Mesendoderm (in vitro differentiated cells): ENCODE measurements around the gene SGMS1.

Experiments used
- DNase-seq: peaks from one replicate; pipeline ENCODE4 v3.0.0; 2013
- H2AK5ac ChIP-seq: 2 replicates; pipeline ENCODE4 v1.6.1; 2013; ENCODE audit warnings: low read length, inconsistent platforms
- H2BK120ac ChIP-seq: 2 replicates; pipeline ENCODE4 v1.6.1; 2013; ENCODE audit warnings: low read depth, mild to moderate bottlenecking, low read length, moderate library complexity, mixed read lengths
- H2BK15ac ChIP-seq: replicated peaks from 2 replicates; pipeline ENCODE4 v1.6.1; 2013; ENCODE audit warnings: low read depth, mild to moderate bottlenecking, moderate library complexity
- H2BK5ac ChIP-seq: 2 replicates; pipeline ENCODE4 v1.6.1; 2013; ENCODE audit warnings: low read length, inconsistent platforms
- H3K18ac ChIP-seq: 2 replicates; pipeline ENCODE4 v1.6.1; 2013; ENCODE audit warnings: mild to moderate bottlenecking, low read length, mixed read lengths
- H3K23ac ChIP-seq: one replicate; pipeline ENCODE4 v1.6.1; 2013; ENCODE audit warnings: low read length
- H3K27ac ChIP-seq: 2 replicates; pipeline ENCODE4 v1.5.1; 2013; ENCODE audit warnings: low read depth, mild to moderate bottlenecking, inconsistent platforms, low read length, moderate library complexity
- H3K27me3 ChIP-seq: 2 replicates; pipeline ENCODE4 v1.6.1; 2013; ENCODE audit warnings: low read length, control low read depth, mild to moderate bottlenecking, inconsistent platforms; ENCODE audit not compliant: insufficient read depth, poor library complexity
- H3K36me3 ChIP-seq: 2 replicates; pipeline ENCODE4 v1.6.1; 2013; ENCODE audit warnings: low read length, inconsistent platforms; ENCODE audit not compliant: control insufficient read depth, insufficient read depth
- H3K4ac ChIP-seq: one replicate; pipeline ENCODE4 v1.6.1; 2013; ENCODE audit warnings: low read depth, mild to moderate bottlenecking, low read length, moderate library complexity
- H3K4me1 ChIP-seq: 2 replicates; pipeline ENCODE4 v1.6.1; 2013; ENCODE audit warnings: low read depth, low read length, inconsistent platforms; ENCODE audit not compliant: control insufficient read depth
- H3K4me2 ChIP-seq: 2 replicates; pipeline ENCODE4 v1.6.1; 2013; ENCODE audit warnings: low read length
- H3K4me3 ChIP-seq: 2 replicates; pipeline ENCODE4 v1.5.1; 2013; ENCODE audit warnings: mild to moderate bottlenecking, low read length
- H3K56ac ChIP-seq: one replicate; pipeline ENCODE4 v1.6.1; 2013; ENCODE audit warnings: low read length
- H3K79me1 ChIP-seq: 2 replicates; pipeline ENCODE4 v1.6.1; 2013; ENCODE audit warnings: low read length, inconsistent platforms
- H3K79me2 ChIP-seq: 2 replicates; pipeline ENCODE4 v1.6.1; 2013; ENCODE audit warnings: mild to moderate bottlenecking, low read length; ENCODE audit not compliant: control insufficient read depth, insufficient read depth
- H3K9ac ChIP-seq: 2 replicates; pipeline ENCODE4 v1.6.1; 2013; ENCODE audit warnings: low read length, inconsistent platforms
- H4K5ac ChIP-seq: one replicate; pipeline ENCODE4 v1.6.1; 2013; ENCODE audit warnings: low read length
- H4K8ac ChIP-seq: one replicate; pipeline ENCODE4 v1.6.1; 2013; ENCODE audit warnings: low read depth, mild to moderate bottlenecking, control low read depth, low read length, moderate library complexity
- WGBS: extraction: QIAGEN DNeasy Blood & Tissue Kit; methylation state at CpG from one replicate; pipeline ENCODE4 v1.1.7; 2013; ENCODE audit warnings: low lambda C conversion rate, missing lambda C conversion rate; ENCODE audit not compliant: insufficient coverage; ENCODE audit errors: extremely low coverage; 5-methylcytosine and 5-hydroxymethylcytosine counted together

SGMS1 gene

DNA sequence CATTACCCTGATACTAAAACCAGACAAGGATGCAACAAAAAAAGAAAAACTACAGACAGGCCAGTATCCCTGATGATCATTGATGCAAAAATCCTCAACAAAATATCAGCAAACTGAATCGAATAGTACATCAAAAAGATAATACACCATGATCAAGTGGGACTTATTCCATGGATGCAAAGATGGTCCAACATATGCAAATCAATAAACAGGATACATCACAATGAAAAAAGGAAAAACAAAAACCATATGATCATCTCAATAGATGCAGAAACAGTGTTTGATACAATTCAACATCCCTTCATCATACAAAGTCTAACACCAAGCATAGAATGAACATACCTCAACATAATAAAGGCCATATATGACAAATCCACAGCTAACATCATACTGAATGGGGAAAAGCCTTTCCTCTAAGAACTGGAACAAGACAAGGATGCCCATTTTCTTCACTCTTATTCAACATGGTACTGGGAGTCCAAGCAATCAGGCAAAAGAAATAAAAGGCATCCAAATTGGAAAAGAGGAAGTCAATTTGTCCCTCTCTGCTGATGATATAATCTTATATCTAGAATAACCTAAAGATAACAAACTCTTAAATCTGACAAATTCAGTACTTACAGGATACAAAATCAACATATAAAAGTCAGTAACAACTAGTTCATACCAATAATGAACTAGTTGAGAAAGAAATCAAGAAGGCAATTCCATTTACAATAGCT lies 323.6 kb downstream of the SGMS1 start:
- no peak overlapping the region for H2BK15ac ChIP-seq
- H3K9ac ChIP-seq: no peak overlapping the region
- no peak overlapping the region for H4K8ac ChIP-seq
- H2BK120ac ChIP-seq: no peak overlapping the region
- no peaks in the 10 kb centered on the region for H3K4me1 ChIP-seq
- no peaks in the 10 kb centered on the region for H3K36me3 ChIP-seq
- H3K4ac ChIP-seq: no peak overlapping the region
- H3K27me3 ChIP-seq: no peaks in the 10 kb centered on the region
- no peaks in the 10 kb centered on the region for H3K79me1 ChIP-seq
- WGBS: no CpG with 5 or more reads among the region's 1 CpG
- H3K18ac ChIP-seq: no peak overlapping the region
- no peak overlapping the region for H3K56ac ChIP-seq
- no peak for DNase-seq
- H4K5ac ChIP-seq: no peak overlapping the region
- H3K4me3 ChIP-seq: no peak overlapping the region
- H3K79me2 ChIP-seq: no peaks in the 10 kb centered on the region
- H2BK5ac ChIP-seq: no peak overlapping the region
- H3K27ac ChIP-seq: no peak overlapping the region
- H3K23ac ChIP-seq: no peak overlapping the region
- H2AK5ac ChIP-seq: no peak overlapping the region
- no peak overlapping the region for H3K4me2 ChIP-seq

DNA sequence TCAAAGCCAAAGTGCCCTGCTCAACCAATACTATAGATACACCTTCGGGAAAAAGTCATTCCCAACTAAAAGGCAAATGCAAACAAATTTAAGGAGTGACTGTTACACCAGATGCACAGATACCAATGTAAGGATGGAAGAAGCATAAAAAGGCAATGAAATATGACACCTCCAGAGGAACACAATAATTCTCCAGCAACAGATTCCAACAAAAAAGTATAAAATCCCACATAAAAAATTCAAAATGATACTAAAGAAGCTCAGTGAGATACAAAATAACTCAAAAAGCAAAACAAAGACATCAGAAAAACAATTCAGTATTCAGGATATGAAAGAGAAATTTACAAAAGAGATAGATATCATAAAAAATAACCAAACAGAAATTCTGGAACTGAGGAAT lies 328.4 kb downstream of the SGMS1 start:
- Histone ChIP-seq H2AK5ac (no peak overlapping the region), H3K9ac (no peak overlapping the region), H3K27ac (no peak overlapping the region), H3K79me2 (no peaks in the 10 kb centered on the region), H3K56ac (no peak overlapping the region), H3K79me1 (no peaks in the 10 kb centered on the region), H3K4me3 (no peak overlapping the region), H3K23ac (no peak overlapping the region), H2BK15ac (no peak overlapping the region), H3K36me3 (no peaks in the 10 kb centered on the region), H4K8ac (no peak overlapping the region), H3K27me3 (no peaks in the 10 kb centered on the region), H3K4ac (no peak overlapping the region), H2BK5ac (no peak overlapping the region), H4K5ac (no peak overlapping the region), H3K4me1 (no peaks in the 10 kb centered on the region), H3K4me2 (no peak overlapping the region), H3K18ac (no peak overlapping the region), H2BK120ac (no peak overlapping the region)
- WGBS: no CpG with 5 or more reads among the region's 1 CpG
- no peak for DNase-seq

DNA sequence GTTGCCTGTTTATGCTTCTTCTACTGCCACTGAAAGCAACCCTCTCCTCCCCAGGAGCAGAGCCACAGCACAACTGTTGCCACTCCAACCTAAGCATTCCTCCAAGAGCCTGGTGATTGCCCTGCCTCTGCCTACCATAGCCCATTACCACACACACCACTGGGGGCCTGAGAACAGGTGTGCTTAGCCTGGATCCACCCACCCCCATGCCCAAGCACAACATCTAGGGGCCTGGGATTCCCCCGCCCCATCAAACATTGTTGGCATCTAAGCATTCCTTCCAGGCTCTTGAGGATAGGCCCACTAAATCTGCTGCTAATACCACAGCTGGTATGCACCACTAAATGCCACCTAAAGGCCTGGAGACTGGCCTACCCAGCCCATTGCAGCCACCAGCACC lies 329.2 kb downstream of the SGMS1 start:
- Histone ChIP-seq H3K27me3 (no peaks in the 10 kb centered on the region), H3K4ac (no peak overlapping the region), H3K27ac (no peak overlapping the region), H3K4me1 (no peaks in the 10 kb centered on the region), H3K18ac (no peak overlapping the region), H2BK15ac (no peak overlapping the region), H3K79me1 (no peaks in the 10 kb centered on the region), H3K9ac (no peak overlapping the region), H3K36me3 (no peaks in the 10 kb centered on the region), H2BK120ac (no peak overlapping the region), H4K8ac (no peak overlapping the region), H3K79me2 (no peaks in the 10 kb centered on the region), H3K4me3 (no peak overlapping the region), H3K23ac (no peak overlapping the region), H2AK5ac (no peak overlapping the region), H4K5ac (no peak overlapping the region), H2BK5ac (no peak overlapping the region), H3K4me2 (no peak overlapping the region), H3K56ac (no peak overlapping the region)
- DNase-seq: no peak
- WGBS: no CpG with 5 or more reads among the region's 1 CpG

DNA sequence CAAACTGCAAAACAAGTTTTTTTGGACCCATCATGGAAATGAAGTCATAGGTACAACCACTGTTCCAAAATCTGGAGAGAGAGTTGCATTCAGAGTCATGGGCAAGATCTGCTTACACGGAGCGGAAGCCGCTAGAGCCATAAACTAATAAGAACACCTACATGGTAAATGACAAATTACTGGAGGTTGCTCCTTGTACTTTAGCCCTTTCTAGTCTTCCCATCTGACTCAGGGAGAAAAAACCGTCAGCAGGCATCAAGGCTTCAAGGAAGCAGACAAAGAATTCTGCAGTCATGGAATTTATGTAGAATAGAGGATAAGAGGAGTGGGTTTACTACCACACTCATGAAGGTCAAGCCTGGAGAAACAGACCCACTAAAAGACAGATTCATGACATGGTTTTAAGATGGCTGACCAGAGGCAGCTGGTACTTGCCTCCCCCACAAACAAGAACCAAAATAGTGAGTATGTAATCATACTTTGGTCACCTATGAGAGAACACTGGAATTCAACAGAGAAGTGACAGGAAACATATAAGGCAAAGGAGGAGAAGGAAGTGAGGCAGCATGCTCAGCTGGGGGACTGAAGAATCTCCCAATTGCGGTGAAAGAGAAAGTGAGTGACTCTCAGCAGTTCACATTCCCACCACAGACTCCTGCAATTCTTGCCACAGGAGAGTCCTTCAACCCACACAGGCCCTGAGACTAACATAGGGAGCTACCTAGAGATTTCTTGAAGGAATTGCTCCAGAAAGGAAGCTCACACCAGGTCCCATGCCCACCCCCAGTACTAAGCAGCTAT lies 330.0 kb downstream of the SGMS1 start:
- no peak overlapping the region for H2AK5ac ChIP-seq
- H4K8ac ChIP-seq: no peak overlapping the region
- no peak for DNase-seq
- H3K4me3 ChIP-seq: no peak overlapping the region
- H2BK120ac ChIP-seq: no peak overlapping the region
- no peaks in the 10 kb centered on the region for H3K79me1 ChIP-seq
- no peaks in the 10 kb centered on the region for H3K4me1 ChIP-seq
- H3K4ac ChIP-seq: no peak overlapping the region
- no peak overlapping the region for H3K23ac ChIP-seq
- H3K9ac ChIP-seq: no peak overlapping the region
- no peak overlapping the region for H3K4me2 ChIP-seq
- H4K5ac ChIP-seq: no peak overlapping the region
- no peak overlapping the region for H2BK15ac ChIP-seq
- H3K79me2 ChIP-seq: no peaks in the 10 kb centered on the region
- H3K18ac ChIP-seq: no peak overlapping the region
- H3K56ac ChIP-seq: no peak overlapping the region
- H2BK5ac ChIP-seq: no peak overlapping the region
- no CpG with 5 or more reads among the region's 5 CpGs for WGBS
- no peak overlapping the region for H3K27ac ChIP-seq
- no peaks in the 10 kb centered on the region for H3K36me3 ChIP-seq
- no peaks in the 10 kb centered on the region for H3K27me3 ChIP-seq

DNA sequence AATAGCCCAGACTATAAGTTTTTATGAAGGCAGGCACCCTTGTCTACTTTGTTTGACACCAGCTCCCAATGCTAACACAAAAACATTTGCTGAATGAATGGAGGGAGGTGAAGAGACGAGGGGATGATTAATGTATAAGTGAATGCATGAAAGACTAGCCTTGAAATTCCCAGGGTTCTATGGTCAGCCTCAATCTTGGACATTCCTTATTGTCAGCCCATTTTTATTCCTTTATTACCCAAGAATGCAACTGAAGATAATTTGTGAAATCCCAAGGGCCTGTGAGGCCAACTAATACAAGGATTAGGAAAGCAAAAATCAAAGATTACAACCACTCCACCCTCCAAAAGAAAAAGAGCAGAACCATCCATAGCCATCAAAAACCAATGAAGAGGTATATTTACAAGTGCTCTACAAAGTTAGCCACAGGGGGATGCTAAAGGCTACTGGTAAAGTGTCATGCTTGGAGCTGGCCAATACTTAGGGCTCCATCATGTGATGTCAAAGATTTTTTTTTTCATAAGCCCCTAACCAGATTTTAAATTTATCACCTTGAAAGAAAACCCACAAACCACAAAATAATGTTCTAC lies 332.4 kb downstream of the SGMS1 start:
- WGBS: no CpG with 5 or more reads among the region's 1 CpG
- DNase-seq: peak; percentile 28
- H2AK5ac ChIP-seq: no peak overlapping the region

More for the DNA sequence above, 332.4 kb downstream of the SGMS1 start:
- Histone ChIP-seq H3K4me3 (no peak overlapping the region), H3K27me3 (no peaks in the 10 kb centered on the region), H4K5ac (no peak overlapping the region), H3K4me1 (no peaks in the 10 kb centered on the region), H3K4me2 (no peak overlapping the region), H3K18ac (no peak overlapping the region), H2BK15ac (no peak overlapping the region), H3K56ac (no peak overlapping the region), H3K4ac (no peak overlapping the region), H3K36me3 (no peaks in the 10 kb centered on the region), H2BK120ac (no peak overlapping the region), H2BK5ac (no peak overlapping the region), H4K8ac (no peak overlapping the region), H3K27ac (no peak overlapping the region), H3K9ac (no peak overlapping the region), H3K79me1 (no peaks in the 10 kb centered on the region), H3K23ac (no peak overlapping the region), H3K79me2 (no peaks in the 10 kb centered on the region)
